GM19025 (cell line): ENCODE data around the gene NOL7.

Experiments used
- ATAC-seq: cut with Tn5 transposase; IDR thresholded peaks from one replicate; pipeline ENCODE4 v1.9.1; 2021; ENCODE audit warnings: mild to moderate bottlenecking, low read depth, moderate library complexity; ENCODE audit not compliant: unreplicated experiment

The NOL7 gene

DNA sequence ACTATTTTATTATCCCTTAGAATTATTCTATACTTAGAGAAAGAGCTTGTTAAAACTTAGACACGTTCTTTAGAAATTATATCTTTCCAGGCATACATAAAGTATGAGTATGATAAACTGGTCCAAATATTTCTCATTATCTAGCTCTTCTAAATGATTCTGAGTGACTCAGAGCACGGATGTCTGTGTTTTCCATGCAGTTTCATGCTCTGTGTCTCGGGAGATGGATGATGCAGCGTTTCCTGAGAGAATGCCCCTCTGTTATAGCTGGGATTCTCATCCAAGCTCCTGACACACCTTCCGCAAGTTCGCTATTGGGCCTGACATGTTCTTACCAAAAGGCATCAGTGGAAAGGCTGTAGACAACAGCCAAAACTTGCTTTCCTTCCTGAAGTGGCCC, 21.4 kb upstream of the NOL7 start:
- ATAC-seq, result no peak

DNA sequence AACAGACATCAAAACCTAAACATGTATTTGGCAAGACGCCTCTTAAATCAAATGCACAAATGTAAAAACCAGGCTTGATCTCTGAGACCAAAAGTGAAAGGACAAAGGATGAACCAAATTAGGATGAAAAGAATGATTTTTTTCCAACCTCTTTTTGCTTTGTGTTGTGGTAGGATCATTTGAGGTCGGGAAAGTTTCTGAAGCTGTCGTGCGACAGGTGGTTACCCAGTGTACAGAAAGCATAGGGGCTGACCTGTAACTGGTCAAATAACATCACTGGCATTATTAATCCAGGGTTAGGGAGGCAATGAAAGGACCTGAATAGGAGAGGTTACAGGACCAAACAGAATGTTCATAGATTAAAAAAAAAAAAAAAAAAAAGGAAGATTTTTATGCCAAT, 18.1 kb upstream of the NOL7 start:
- no peak for ATAC-seq

DNA sequence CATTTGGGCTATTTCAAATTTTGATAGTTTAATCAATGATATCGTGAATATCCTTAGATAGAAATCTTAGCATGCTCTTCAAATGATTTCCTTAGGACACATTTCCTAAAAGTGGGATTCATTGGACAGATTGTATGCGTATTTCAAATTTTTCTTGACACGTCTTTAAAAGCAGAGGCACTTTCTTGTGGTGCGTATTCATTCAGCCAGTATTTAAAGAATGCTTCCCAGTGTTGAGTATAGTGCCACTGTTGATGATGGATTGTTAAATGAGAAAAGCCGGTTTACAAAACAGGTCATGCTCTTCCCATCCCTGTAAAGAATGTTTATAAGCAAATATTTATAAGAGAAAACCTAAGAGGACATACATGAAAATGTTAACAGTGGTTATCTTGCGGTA, 15.1 kb upstream of the NOL7 start:
- ATAC-seq, result no peak

DNA sequence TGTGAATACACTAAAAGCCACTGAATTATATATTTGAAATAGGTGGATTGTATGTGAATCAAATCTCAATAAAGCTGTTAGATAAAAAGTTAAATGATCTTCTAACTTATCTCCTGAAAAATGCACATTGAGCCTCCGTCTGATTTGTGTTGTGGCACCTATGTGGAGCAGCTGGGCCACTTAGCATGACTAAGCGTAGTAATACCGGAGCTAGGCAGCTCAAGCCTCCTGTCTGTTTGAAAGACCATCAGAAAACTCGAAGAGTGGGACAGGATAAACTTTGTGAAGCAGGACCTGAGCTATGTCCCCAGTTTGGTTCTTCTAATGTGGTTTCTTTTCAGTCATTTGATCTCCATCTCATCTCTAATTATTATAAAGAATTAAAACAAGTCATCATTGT, 11.0 kb upstream of the NOL7 start:
- no peak for ATAC-seq

DNA sequence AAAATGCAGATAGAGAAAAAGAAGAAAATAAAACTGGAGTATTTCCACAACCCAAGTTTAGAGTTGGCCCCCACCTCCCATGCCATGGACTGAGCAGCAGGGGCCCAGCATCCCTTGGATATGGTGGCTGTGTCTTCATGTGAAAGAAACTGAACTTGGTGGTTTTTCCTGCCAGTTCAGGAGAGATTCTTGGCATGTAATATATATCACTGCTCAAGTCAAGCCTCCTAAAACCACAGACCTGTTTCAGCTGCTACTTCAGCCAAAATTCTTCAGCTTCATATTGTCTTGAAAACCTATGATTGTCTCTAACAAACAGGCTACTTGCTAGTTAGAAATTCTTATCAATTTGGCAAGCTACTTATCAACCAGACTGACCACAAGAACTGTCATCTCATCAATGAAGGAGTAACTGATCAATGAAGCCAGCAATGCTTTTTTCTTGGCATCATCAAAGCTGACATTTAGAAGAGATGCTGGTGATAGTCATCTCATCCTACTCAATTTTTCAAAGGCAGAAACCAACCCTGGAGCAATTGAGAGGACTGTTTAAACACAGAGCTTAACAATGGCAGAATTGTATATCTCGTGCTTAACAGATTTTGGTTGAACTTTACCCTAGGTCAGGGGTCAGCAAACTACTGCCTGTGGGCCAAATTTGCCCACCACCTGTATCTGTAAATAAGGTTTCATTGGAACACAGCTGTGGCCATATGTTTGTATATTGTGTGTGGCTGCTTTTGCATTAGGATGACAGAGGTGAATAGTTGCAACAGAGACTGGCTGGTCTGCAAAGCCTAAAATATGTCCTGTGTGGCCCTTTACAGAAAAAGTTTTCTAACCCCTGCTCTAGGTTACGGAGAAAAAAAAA, 10.4 kb upstream of the NOL7 start:
- ATAC-seq, result no peak

DNA sequence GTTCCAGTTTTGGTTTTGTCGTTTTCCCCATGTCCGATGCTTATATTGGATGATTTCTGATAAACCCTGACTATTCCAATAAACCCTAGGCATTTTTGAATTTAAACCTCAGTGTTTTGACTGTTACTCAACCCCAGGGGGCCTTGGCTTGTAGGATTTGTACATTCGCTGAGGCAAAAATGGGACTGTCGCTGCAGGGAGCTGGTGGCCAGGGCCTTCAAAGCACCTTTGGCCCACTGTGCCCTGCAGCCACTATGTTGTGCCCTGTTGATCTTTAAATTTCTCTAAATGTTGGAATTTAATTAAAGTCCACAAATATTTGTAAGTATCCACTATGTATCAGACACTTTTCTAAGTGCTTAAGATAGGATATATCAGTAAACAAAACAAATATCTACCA, 9.5 kb upstream of the NOL7 start:
- no peak for ATAC-seq

DNA sequence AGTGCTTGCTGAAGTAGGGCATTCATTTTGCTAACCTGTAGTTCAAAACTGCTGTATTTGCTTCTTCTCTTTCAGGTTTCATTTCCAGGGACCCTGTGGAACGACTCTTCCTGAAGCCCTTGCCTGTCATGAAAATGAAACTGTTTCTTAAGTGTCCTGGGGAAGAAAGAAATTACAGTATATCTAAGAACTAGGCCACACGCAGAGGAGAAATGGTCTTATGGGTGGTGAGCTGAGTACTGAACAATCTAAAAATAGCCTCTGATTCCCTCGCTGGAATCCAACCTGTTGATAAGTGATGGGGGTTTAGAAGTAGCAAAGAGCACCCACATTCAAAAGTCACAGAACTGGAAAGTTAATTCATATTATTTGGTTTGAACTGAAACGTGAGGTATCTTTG, 3.4 kb upstream of the NOL7 start:
- no peak for ATAC-seq

DNA sequence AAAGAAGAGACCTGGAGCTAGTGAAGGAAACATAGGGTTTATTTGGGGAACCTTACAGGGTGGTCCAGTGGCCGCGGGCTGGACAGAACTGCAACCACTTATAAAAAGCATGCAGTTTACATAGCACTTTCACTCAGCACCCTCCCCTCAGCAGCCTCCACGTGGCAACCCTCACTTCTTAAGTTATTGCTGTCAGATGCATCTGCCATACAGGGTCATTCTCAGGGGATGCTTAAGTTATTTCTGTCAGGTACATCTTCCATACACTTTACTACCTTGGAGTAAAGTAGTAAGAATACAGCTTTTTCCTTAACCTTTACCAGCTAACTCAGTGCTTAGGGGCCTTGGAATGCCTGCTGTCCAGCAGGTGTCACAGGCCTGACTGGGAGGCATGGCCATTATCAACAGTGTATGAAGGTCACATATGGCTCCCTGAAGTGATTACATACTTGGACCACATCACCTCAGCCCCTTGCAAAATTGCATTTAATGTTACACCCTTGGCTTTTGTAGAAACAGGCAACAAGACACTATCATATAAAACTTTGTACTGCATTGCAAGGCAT, 2.0 kb upstream of the NOL7 start:
- no peak for ATAC-seq

DNA sequence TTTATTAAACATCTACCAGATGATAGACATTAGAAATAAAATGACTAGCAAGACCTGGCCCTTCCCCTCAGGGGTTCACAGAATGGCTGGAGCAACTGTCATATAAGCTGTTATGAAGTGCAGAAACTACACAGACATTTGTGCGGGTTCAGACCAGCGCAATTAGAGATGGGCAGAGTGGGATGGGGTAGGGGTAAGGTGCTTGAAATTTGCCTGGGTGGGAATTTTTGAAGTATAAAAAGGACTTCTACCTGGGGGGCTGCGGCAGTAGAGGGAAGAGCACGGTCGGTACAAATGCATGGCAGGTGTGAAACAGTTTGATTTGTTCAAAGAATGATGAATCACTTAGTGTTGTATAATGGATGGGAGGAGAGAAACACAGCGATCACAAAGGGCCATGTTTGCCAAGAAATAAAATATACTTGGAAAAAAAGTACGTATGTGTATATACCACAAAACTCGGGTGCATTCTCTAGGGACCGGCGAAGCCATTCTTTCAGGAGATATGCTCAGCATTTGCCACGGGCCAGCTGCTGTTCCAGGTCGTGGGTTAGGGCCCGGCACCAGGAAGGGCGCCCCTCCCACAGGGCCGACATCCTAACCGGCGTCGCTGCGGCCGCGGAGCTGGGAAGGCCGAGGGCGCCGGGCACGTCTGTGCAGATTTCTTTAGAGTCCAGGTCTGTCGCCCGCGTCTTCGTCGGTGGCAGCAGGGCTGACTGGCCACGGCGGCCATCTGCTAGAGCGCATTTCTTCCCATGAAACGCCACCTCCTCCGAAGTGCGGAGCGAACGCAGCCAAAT, 809 bp upstream of the NOL7 start:
- ATAC-seq, result peak; percentile 9

DNA sequence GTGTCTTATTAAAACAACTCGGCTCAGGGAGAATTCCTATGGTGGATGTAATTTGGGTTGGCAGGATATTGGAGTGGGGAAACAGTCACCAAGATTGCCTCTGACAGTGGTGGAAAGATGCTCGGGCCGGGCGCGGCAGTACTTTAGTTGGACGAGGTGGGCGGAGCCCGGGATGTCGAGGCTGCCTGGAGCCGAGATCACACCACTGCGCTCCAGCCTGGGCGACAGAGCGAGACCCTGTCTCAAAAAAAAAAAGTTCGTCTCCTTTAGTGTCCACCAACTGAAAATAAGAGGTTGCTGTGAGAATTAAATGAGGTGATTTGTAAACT, 621 bp downstream of the NOL7 start:
- ATAC-seq, result no peak

DNA sequence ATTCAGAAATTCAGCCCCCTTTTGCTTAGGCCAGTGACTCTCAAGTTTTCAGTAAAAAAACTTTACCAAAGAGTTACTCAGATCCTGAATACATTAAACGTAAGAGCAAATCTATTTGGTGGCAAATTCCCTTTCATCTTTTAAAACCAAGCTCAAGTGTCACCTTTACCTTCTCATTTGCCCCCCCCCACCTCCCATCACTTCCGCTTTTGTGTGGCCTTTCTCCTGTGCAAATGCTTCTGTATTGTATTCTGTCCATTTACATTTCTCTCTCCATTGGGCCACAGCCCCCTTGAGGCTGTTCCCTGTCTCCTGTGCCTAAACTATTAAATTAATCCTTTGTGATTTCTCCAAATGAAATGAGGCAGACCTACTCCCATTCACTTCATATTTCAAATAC, 1.9 kb downstream of the NOL7 start:
- no peak for ATAC-seq

DNA sequence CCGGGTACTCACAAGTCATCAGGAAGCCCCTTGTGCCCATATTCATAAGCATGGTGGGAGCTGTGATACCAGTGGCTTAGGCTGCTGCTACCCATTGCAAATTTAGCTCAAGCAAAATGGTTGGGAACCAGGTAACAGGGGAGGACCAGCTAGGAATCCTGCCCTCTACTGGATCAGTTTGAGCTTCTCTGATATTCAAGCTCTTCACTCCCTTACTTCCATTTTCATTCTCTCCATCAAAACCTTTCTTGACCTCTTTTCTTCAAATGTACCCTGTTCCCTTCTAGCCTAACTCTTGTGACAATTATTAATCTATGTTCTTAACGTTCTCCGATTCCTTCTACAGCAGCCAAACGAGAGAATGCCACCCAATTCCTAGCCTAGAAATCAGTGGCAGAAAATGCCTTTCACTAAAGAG, 9.7 kb downstream of the NOL7 start:
- no peak for ATAC-seq

DNA sequence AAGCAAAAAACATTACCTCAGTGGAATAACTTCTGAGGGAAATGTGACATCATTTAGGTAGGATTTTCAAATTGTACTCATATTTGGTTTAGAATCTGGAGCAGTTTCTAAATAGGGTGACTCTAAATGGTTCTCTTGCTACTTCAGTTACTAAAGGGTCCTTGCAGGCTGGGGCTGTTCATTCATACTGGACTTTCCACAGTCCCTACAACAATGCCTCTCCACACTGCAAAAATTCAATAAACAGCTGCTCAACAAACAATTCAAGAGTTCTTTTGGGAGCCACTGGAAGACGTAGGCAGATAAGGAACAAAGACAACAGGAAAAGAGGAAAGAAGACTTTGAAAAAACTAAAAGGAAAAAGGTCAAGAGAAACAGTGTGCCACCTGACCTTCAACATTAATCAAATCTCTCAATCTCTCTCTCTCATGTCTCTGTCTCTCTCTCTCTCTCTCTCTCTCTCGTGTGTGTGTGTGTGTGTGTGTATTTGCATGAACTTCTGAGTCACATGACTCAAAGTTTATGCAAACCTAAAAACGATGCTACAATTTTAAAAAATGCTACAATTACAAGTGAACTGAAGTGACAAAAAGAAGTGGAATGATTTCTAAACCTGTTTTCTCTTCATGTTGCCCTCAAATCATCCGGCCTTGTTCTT, 14.5 kb downstream of the NOL7 start:
- ATAC-seq, result no peak

DNA sequence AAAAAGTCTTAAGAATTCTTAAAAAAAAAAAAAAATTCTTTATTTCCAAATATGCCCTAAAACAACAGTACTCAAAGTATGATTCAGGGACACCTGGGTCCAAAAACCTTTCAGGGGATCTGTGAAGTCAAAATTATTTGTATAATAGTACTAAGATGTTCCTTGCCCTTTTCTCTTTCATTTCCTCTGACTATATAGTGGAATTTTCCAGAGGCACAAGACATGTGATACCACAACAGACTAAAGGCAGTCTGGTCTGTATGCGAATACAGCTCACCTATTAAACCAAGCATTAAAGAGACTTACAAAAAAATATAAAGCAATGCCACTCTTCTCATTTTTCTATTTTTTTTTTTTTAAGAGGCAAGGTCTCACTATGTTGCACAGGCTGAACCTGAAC, 15.4 kb downstream of the NOL7 start:
- no peak for ATAC-seq

DNA sequence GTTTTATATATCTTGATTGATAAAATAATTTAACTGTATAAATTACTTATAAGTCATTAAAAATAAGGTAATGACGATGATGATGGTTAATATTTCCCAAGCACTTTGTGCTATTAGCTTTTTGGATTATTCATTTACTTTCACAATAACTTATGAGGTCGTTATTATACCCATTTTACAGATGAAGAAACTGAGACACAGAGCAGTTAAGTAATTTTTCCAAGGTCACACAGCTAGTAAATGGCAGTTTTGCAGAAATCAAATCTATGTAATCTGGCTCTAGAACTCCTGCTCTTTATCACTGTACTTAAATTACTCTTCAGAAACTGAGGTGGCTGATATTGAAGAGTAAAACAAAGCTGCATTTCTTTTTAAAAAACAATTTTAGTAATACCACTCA, 18.2 kb downstream of the NOL7 start:
- ATAC-seq, result no peak

DNA sequence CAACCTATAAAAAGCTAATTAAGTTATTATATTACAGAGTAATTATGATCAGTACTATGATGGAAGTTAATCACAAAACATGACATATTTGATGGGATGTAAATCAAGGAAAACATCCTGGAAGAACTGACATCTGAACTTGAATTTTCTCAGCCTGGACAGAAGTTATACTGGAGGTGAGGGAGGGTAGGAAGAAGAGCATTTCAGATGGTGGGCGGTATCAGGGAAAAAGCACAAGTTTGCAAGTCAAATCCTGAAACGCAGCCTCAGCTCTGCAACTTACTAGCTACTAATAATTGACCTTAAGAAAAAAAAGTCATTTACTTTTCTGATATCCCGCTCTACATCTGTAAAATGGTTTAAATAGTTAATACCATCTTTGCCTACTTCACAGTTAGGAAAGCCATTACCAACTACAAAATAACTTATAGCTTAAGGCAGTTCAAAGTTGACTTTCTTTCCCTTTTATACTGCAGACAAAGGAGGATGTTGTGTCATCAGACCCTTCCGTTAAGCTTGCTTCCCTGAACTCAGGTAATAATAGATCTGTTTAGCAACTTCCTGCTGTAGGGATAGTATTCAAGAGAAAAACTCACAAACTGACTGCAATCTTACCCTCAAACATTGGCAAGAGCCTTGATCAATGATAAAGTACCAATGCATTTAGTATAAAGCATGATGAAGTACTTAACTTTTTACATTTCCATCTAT, 21.0 kb downstream of the NOL7 start:
- no peak for ATAC-seq

DNA sequence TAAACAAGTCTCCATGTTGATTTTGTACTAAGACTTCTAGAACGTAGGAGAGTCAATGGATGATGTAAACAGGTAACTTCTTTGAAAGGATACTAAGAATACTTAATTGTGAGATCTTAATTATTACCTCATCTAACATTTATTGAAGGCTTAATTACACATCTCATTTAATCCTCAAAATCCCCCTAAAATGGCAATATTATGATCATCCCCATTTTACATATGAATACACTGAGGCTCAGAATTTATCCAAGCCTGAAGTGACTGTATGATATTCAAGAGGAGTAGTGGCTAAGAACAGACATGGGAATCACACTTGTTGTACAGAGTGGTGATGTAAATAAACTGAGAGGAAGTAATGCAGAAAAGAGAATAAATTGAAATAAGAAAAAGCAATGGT, 22.9 kb downstream of the NOL7 start:
- no peak for ATAC-seq

DNA sequence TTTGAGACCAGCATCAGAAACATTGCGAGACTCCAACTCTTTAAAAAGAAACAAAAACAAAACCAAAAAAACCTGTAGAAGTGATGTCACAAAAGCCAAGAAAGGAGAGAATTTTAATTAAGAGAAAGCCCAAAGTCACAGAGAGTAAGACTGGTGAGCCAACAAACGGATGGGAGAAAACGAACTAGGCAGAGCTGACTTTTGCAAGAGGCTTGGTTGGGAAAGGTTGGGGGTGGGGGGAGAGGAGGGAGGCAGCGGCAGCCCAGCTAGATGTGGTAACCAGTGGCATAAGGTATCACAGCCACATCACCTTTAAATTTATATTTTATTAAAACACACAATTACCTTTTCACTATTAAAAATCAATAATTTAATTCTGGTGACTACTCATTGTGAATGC, 23.5 kb downstream of the NOL7 start:
- ATAC-seq, result no peak

DNA sequence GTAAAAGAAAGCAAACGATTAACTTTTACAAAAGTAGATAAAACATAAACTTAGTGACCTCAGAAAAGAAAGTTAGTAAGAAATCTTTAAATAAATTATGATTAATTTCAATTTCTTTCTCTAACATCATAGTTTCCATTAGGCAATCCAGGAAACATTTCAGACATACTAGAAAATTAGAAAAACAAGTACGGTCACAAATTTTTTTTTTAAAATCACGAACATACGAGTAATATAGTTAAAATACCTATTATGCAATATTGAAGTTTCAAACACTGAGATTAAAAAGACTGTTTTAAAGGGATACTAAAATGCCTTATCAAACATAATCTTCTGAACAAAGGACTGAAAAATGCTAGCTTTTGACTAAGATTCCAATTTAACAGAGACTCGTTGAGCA, 26.2 kb downstream of the NOL7 start:
- no peak for ATAC-seq

DNA sequence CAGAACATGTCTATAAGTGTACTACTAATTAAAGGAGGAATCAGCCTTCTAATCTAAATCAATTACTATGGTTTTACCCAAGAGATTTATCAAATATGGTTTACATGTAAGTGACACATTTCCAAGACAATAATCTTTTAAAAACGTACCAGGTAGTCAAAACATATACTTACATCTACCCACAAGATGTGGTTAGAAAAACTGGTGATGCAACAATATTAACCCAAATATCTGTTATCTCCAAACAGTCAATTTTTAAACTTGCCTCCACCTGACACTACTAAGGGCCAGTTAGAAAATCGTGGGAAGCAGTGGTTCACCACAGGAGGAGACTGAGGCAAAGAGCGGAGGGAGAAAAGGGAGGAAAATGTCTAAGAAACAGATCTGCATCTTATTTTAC, 28.0 kb downstream of the NOL7 start:
- no peak for ATAC-seq

DNA sequence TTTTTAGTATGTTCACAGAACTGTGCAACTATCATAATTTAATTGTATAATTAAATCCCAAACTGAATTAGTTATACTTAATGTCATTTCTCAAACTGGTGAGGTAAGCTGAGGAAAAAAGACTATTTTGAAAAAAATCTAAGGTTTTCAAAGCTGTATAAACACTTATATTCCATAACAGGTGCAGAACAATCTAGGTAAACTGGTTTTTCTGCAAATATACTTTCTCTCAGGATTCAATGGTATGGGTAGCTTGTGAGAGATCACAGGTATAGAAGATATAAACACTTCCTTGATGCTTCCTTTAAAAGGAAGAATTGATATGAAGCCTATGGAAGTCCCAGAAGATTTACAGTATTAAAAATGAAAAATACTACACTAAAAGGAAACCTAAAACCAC, 33.7 kb downstream of the NOL7 start:
- ATAC-seq, result no peak
